ENCODE data around the gene OPRPN.

DNA sequence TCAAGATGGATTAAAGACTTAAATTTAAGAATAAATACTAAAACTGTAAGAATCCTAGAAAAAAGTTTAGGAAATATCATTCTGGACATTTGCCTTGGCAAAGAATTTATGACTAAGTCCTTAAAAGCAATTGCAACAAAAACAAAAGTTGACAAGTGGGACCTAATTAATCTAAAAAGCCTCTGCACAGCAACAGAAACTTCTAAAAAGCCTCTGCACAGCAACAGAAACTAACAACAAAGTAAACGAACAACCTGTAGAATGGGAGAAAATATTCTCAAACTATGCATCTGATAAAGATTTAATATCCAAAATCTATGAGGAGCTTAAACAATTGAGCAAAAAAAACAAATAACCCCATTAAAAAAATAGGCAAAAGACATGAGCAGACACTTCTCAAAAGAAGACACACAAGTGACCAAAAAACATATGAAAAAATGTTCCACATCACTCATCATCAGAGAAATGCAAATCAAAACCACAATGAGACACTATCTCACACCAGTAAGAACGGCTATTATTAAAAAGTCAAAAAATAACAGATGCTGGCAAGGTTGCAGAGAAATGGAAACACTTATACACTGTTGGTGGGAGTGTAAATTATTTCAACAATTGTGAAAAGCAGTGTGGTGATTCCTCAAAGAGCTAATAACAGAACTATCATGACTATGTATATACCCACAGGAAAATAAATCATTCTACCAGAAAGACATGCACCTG is 5.5 kb upstream of the OPRPN start:
- TF ChIP-seq CTCF (IDR thresholded peaks at IDR 0.05; ENCODE audit: borderline replicate concordance, extremely low read depth, low read length, poor library complexity, severe bottlenecking) (no peak), EZH2 (IDR thresholded peaks at IDR 0.05; ENCODE audit: borderline replicate concordance, low read depth, low read length, severe bottlenecking) (no peak)

All from DND-41 (cell line).